HG02970 (cell line): ENCODE measurements around the gene SLC22A16.
"Not testable (repeated sequence)": the region's sequence is repeated elsewhere in the genome, so short reads cannot be mapped to it uniquely, and the experiment has no call there.

Source experiments
- ATAC-seq: cut with Tn5 transposase; IDR thresholded peaks from one replicate; pipeline ENCODE4 v1.9.1; 2021; ENCODE audit warnings: mild to moderate bottlenecking, moderate library complexity, moderate number of reproducible peaks; ENCODE audit not compliant: unreplicated experiment, low FRiP score

Gene SLC22A16

GRCh38 chr6:110491299-110491643 is 14.9 kb upstream of the SLC22A16 start:
- ATAC-seq: no peak

- no peak for ATAC-seq
Measured at GRCh38 chr6:110490110-110490509, 13.7 kb upstream of the SLC22A16 start.

- ATAC-seq: no peak
Measured at GRCh38 chr6:110488606-110489190, 12.3 kb upstream of the SLC22A16 start.

GRCh38 chr6:110487968-110488381 is 11.6 kb upstream of the SLC22A16 start:
- not testable (repeated sequence) for ATAC-seq

GRCh38 chr6:110486756-110487155 is 10.3 kb upstream of the SLC22A16 start:
- no peak for ATAC-seq

- no peak for ATAC-seq
Measured at GRCh38 chr6:110485491-110485890, 9.1 kb upstream of the SLC22A16 start.

GRCh38 chr6:110484321-110484720 is 7.9 kb upstream of the SLC22A16 start:
- ATAC-seq: no peak

GRCh38 chr6:110482774-110483400 is 6.5 kb upstream of the SLC22A16 start:
- ATAC-seq: no peak

- no peak for ATAC-seq
Measured at GRCh38 chr6:110481081-110481480, 4.7 kb upstream of the SLC22A16 start.

- no peak for ATAC-seq
Measured at GRCh38 chr6:110475066-110475653, 1.3 kb downstream of the SLC22A16 start.

GRCh38 chr6:110474500-110474899 is 1.9 kb downstream of the SLC22A16 start:
- no peak for ATAC-seq

- no peak for ATAC-seq
Measured at GRCh38 chr6:110472739-110473138, 3.7 kb downstream of the SLC22A16 start.

GRCh38 chr6:110471726-110472365 is 4.6 kb downstream of the SLC22A16 start:
- ATAC-seq: no peak

GRCh38 chr6:110468731-110469130 is 7.7 kb downstream of the SLC22A16 start:
- ATAC-seq: no peak

GRCh38 chr6:110467566-110468140 is 8.8 kb downstream of the SLC22A16 start:
- no peak for ATAC-seq

- no peak for ATAC-seq
Measured at GRCh38 chr6:110462884-110463481, 13.4 kb downstream of the SLC22A16 start.

GRCh38 chr6:110461376-110461775 is 15.0 kb downstream of the SLC22A16 start:
- ATAC-seq: no peak

- ATAC-seq: no peak
Measured at GRCh38 chr6:110459137-110459536, 17.3 kb downstream of the SLC22A16 start.

GRCh38 chr6:110458476-110458875 is 17.9 kb downstream of the SLC22A16 start:
- no peak for ATAC-seq

GRCh38 chr6:110457567-110458175 is 18.7 kb downstream of the SLC22A16 start:
- ATAC-seq: not testable (repeated sequence)
